Activated CD4-positive, alpha-beta memory T cell treated with anti-CD3 and anti-CD28 coated beads, Interleukin-2, amount 10 ng/mL, durations not matched to agents 7 days and 5 days (primary cell): Measurements from ENCODE around the gene C3orf52. TPM values are rescaled to one million over a fixed set of nuclear protein-coding genes. Genes with fewer than 3 reads are reported as not detected.
A peak's percentile ranks its signal among the peaks of the same experiment; 100 is the strongest.

ENCODE experiments used
- CTCF ChIA-PET: fragments of 350-600 bp; sonication (Branson Sonifier 250); formaldehyde crosslinking; loops from one replicate; lab custom pipeline; 2021; ENCODE audit warnings: antibody characterized with exemption, inconsistent platforms; lab: Charles Lee
- POLR2A ChIA-PET: fragments of 350-600 bp; sonication (Branson Sonifier 250); formaldehyde crosslinking; loops from one replicate; lab custom pipeline; 2021; ENCODE audit warnings: antibody characterized with exemption; lab: Charles Lee
- DNase-seq: peaks from one replicate; pipeline ENCODE4 v3.0.0-alpha.2; 2020
- H3K27ac Mint-ChIP-seq: one replicate; pipeline ENCODE4 v1.8.0; 2021; ENCODE audit warnings: mild to moderate bottlenecking, mixed read lengths
- H3K27me3 Mint-ChIP-seq: one replicate; pipeline ENCODE4 v1.8.0; 2021; ENCODE audit warnings: mixed read lengths
- H3K36me3 Mint-ChIP-seq: one replicate; pipeline ENCODE4 v1.8.0; 2021; ENCODE audit warnings: low read depth, mixed read lengths
- H3K4me1 Mint-ChIP-seq: one replicate; pipeline ENCODE4 v1.8.0; 2021; ENCODE audit warnings: mixed read lengths
- H3K4me3 Mint-ChIP-seq: one replicate; pipeline ENCODE4 v1.8.0; 2021; ENCODE audit warnings: mild to moderate bottlenecking, mixed read lengths
- H3K9me3 Mint-ChIP-seq: one replicate; pipeline ENCODE4 v1.8.0; 2021; ENCODE audit warnings: mixed read lengths
- total RNA-seq, 2 experiments: library from RNA; stranded (reverse); gene quantifications; one replicate each; pipeline ENCODE4 v1.2.3, GENCODE V29; 2021

Gene C3orf52
- total RNA-seq, 2 experiments from 2014 or later, result 2.5 to 2.6 TPM

- Mint-ChIP-seq H3K4me3 (no peak overlapping the region), H3K9me3 (no peaks in the 10 kb centered on the region), H3K4me1 (peaks cover 34% of the 10 kb centered on the region), H3K36me3 (peaks cover 4% of the 10 kb centered on the region), H3K27me3 (no peaks in the 10 kb centered on the region), H3K27ac (no peak overlapping the region)
- CTCF ChIA-PET, result no interaction called here
- POLR2A ChIA-PET, result no interaction called here
- no peak for DNase-seq
Observed at GRCh38 chr3:112114576-112115160, 28.5 kb downstream of the C3orf52 start.

GRCh38 chr3:112115161-112115739 lies 29.1 kb downstream of the C3orf52 start:
- POLR2A ChIA-PET, result no interaction called here
- no peaks in the 10 kb centered on the region for H3K9me3 Mint-ChIP-seq
- CTCF ChIA-PET, result no interaction called here
- H3K4me1 Mint-ChIP-seq, result peaks cover 39% of the 10 kb centered on the region
- peaks cover 6% of the 10 kb centered on the region for H3K36me3 Mint-ChIP-seq
- H3K27me3 Mint-ChIP-seq, result no peaks in the 10 kb centered on the region
- no peak overlapping the region for H3K27ac Mint-ChIP-seq
- DNase-seq, result no peak
- H3K4me3 Mint-ChIP-seq, result no peak overlapping the region

GRCh38 chr3:112115806-112116383 lies 29.7 kb downstream of the C3orf52 start:
- no peak overlapping the region for H3K27ac Mint-ChIP-seq
- no peaks in the 10 kb centered on the region for H3K27me3 Mint-ChIP-seq
- no peak overlapping the region for H3K4me3 Mint-ChIP-seq
- peaks cover 6% of the 10 kb centered on the region for H3K36me3 Mint-ChIP-seq
- CTCF ChIA-PET, result no interaction called here
- DNase-seq, result no peak
- H3K4me1 Mint-ChIP-seq, result peaks cover 44% of the 10 kb centered on the region
- H3K9me3 Mint-ChIP-seq, result no peaks in the 10 kb centered on the region
- POLR2A ChIA-PET, result interaction anchor here (1.2 kb wide), 1 partner anchor 17 kb away, joined by 5 read pairs; the partner anchor contains the start of gene GCSAM

GRCh38 chr3:112116748-112117186 lies 30.6 kb downstream of the C3orf52 start:
- peaks cover 10% of the 10 kb centered on the region for H3K36me3 Mint-ChIP-seq
- no peak overlapping the region for H3K27ac Mint-ChIP-seq
- DNase-seq, result no peak
- ChIA-PET CTCF (interaction anchor here (0.8 kb wide), 1 partner anchor 176 kb away, joined by 3 read pairs; no protein-coding TSS in a partner anchor), POLR2A (interaction anchor here (1.2 to 1.3 kb wide), 2 partner anchors 9 to 16 kb away, joined by 3 to 5 read pairs; partner anchors contain the start of gene GCSAM)
- H3K27me3 Mint-ChIP-seq, result no peaks in the 10 kb centered on the region
- H3K4me3 Mint-ChIP-seq, result no peak overlapping the region
- peaks cover 49% of the 10 kb centered on the region for H3K4me1 Mint-ChIP-seq
- H3K9me3 Mint-ChIP-seq, result no peaks in the 10 kb centered on the region

GRCh38 chr3:112117415-112117814 lies 31.2 kb downstream of the C3orf52 start:
- Mint-ChIP-seq H3K27me3 (no peaks in the 10 kb centered on the region), H3K27ac (no peak overlapping the region), H3K36me3 (peaks cover 16% of the 10 kb centered on the region), H3K9me3 (no peaks in the 10 kb centered on the region), H3K4me3 (no peak overlapping the region), H3K4me1 (peaks cover 48% of the 10 kb centered on the region)
- ChIA-PET CTCF (interaction anchor here (0.8 kb wide), 1 partner anchor 175 kb away, joined by 3 read pairs; no protein-coding TSS in a partner anchor), POLR2A (interaction anchor here (1.2 to 1.3 kb wide), 2 partner anchors 9 to 15 kb away, joined by 3 to 5 read pairs; partner anchors contain the start of gene GCSAM)
- DNase-seq, result no peak

GRCh38 chr3:112117841-112118571 lies 31.8 kb downstream of the C3orf52 start:
- peaks cover 46% of the 10 kb centered on the region for H3K4me1 Mint-ChIP-seq
- no peaks in the 10 kb centered on the region for H3K9me3 Mint-ChIP-seq
- peak overlapping the region; percentile 25 for H3K27ac Mint-ChIP-seq
- no peak overlapping the region for H3K4me3 Mint-ChIP-seq
- no peaks in the 10 kb centered on the region for H3K27me3 Mint-ChIP-seq
- peaks cover 22% of the 10 kb centered on the region for H3K36me3 Mint-ChIP-seq
- ChIA-PET CTCF (interaction anchor here (1.3 kb wide), 1 partner anchor 19 kb away, joined by 3 read pairs; no protein-coding TSS in a partner anchor), POLR2A (interaction anchor here (1.2 to 1.3 kb wide), 2 partner anchors 8 to 11 kb away, joined by 3 read pairs; no protein-coding TSS in a partner anchor)
- no peak for DNase-seq

GRCh38 chr3:112119962-112120836 lies 34.0 kb downstream of the C3orf52 start:
- Mint-ChIP-seq H3K4me1 (peaks cover 40% of the 10 kb centered on the region), H3K9me3 (no peaks in the 10 kb centered on the region), H3K27me3 (no peaks in the 10 kb centered on the region), H3K4me3 (peak overlapping the region; percentile 30), H3K27ac (peak overlapping the region; percentile 71), H3K36me3 (peaks cover 39% of the 10 kb centered on the region)
- ChIA-PET CTCF (no interaction called here), POLR2A (interaction anchor here (0.9 to 2.0 kb wide), 3 partner anchors 9 to 17 kb away, joined by 3 to 5 read pairs (median 4); no protein-coding TSS in a partner anchor)
- DNase-seq, result no peak

- ChIA-PET POLR2A (no interaction called here), CTCF (interaction anchor here (1.2 kb wide), 1 partner anchor 10 kb away, joined by 4 read pairs; no protein-coding TSS in a partner anchor)
- Mint-ChIP-seq H3K9me3 (no peaks in the 10 kb centered on the region), H3K4me1 (peaks cover 50% of the 10 kb centered on the region), H3K27ac (no peak overlapping the region), H3K4me3 (no peak overlapping the region), H3K27me3 (no peaks in the 10 kb centered on the region), H3K36me3 (peaks cover 55% of the 10 kb centered on the region)
- no peak for DNase-seq
Observed at GRCh38 chr3:112121577-112122547, 35.7 kb downstream of the C3orf52 start.

GRCh38 chr3:112122870-112123269 lies 36.7 kb downstream of the C3orf52 start:
- no peaks in the 10 kb centered on the region for H3K9me3 Mint-ChIP-seq
- no peak overlapping the region for H3K27ac Mint-ChIP-seq
- POLR2A ChIA-PET, result no interaction called here
- H3K4me1 Mint-ChIP-seq, result peaks cover 60% of the 10 kb centered on the region
- peaks cover 57% of the 10 kb centered on the region for H3K36me3 Mint-ChIP-seq
- H3K27me3 Mint-ChIP-seq, result no peaks in the 10 kb centered on the region
- no peak overlapping the region for H3K4me3 Mint-ChIP-seq
- CTCF ChIA-PET, result interaction anchor here (1.1 kb wide), 1 partner anchor 11 kb away, joined by 3 read pairs; no protein-coding TSS in a partner anchor
- DNase-seq, result no peak

- Mint-ChIP-seq H3K4me3 (no peak overlapping the region), H3K36me3 (peaks cover 56% of the 10 kb centered on the region), H3K4me1 (peaks cover 61% of the 10 kb centered on the region), H3K9me3 (no peaks in the 10 kb centered on the region), H3K27me3 (no peaks in the 10 kb centered on the region), H3K27ac (no peak overlapping the region)
- ChIA-PET CTCF (interaction anchor here (1.1 kb wide), 1 partner anchor 12 kb away, joined by 3 read pairs; no protein-coding TSS in a partner anchor), POLR2A (no interaction called here)
- DNase-seq, result no peak
Observed at GRCh38 chr3:112123548-112123947, 37.4 kb downstream of the C3orf52 start.
